ENCODE data around the gene MYO5B. TPM values are rescaled to one million over a fixed set of nuclear protein-coding genes. Genes with fewer than 3 reads are reported as not detected.

Gene MYO5B
- total and polyA plus RNA-seq, 9 of the 15 experiments (the other 6 are each of a cell fraction or from before 2014, with no cell fraction given) = 0.07 to 0.42 (median 0.28) TPM

DNA sequence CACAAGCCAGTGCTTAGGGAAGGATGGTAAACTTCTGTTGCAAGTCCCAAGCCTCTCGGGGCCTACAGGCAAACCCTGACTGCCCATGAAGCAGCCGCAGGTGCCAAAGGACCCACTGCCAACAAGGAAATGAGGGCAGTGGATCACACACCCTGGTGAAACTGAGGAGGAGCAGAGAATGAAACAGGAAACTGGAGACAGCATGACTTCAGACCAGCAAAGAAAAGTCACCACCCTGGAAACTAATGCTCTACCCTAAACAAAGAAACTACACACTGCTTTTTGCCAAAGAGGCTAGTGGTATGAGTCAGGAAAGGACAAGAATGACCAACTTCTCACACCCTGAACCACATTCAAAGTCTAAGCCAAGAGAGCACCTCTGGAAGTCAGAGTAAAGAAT is 97.2 kb downstream of the MYO5B start:
- no peaks in the 10 kb centered on the region for H3K9me3 ChIP-seq (replicated peaks; ENCODE audit: control insufficient read depth, insufficient read depth, low read depth, low read length)
- FAIRE-seq (no peak), ATAC-seq (no peak), DNase-seq (ENCODE audit: extremely low read depth in 1 of 4, low spot score in 3 of 4) (no peak)
- no peaks in the 10 kb centered on the region for H3K27me3 ChIP-seq (ENCODE audit: control insufficient read depth in 2 of 2, insufficient read depth in 2 of 2, low read length in 2 of 2)
- TF ChIP-seq ZNF217 (CRISPR knock-in tag; IDR thresholded peaks at IDR 0.05) (no peak), ZC3H11A (IDR thresholded peaks at IDR 0.05; ENCODE audit: low read depth, low read length) (no peak), EP300 (IDR thresholded peaks at IDR 0.05; ENCODE audit: low read length) (no peak), SMARCE1 (IDR thresholded peaks at IDR 0.05) (no peak), ZBTB8A (IDR thresholded peaks at IDR 0.05; ENCODE audit: partially characterized antibody) (no peak), MYC (IDR thresholded peaks at IDR 0.05; ENCODE audit: low read depth, low read length) (no peak), MYC (CRISPR knock-in tag; IDR thresholded peaks at IDR 0.05; ENCODE audit: borderline replicate concordance, low read depth) (no peak), STAG1 (CRISPR knock-in tag; IDR thresholded peaks at IDR 0.05; ENCODE audit: borderline replicate concordance) (no peak), ZNF311 (CRISPR knock-in tag; IDR thresholded peaks at IDR 0.05) (no peak), RNF2 (IDR thresholded peaks at IDR 0.05) (no peak)
- TF ChIP-seq, protein P1, sequence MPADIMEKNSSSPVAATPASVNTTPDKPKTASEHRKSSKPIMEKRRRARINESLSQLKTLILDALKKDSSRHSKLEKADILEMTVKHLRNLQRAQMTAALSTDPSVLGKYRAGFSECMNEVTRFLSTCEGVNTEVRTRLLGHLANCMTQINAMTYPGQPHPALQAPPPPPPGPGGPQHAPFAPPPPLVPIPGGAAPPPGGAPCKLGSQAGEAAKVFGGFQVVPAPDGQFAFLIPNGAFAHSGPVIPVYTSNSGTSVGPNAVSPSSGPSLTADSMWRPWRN (IDR thresholded peaks at IDR 0.05; ENCODE audit: low read depth) = no peak
- TF ChIP-seq, protein P2, sequence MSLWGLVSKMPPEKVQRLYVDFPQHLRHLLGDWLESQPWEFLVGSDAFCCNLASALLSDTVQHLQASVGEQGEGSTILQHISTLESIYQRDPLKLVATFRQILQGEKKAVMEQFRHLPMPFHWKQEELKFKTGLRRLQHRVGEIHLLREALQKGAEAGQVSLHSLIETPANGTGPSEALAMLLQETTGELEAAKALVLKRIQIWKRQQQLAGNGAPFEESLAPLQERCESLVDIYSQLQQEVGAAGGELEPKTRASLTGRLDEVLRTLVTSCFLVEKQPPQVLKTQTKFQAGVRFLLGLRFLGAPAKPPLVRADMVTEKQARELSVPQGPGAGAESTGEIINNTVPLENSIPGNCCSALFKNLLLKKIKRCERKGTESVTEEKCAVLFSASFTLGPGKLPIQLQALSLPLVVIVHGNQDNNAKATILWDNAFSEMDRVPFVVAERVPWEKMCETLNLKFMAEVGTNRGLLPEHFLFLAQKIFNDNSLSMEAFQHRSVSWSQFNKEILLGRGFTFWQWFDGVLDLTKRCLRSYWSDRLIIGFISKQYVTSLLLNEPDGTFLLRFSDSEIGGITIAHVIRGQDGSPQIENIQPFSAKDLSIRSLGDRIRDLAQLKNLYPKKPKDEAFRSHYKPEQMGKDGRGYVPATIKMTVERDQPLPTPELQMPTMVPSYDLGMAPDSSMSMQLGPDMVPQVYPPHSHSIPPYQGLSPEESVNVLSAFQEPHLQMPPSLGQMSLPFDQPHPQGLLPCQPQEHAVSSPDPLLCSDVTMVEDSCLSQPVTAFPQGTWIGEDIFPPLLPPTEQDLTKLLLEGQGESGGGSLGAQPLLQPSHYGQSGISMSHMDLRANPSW (CRISPR knock-in tag; IDR thresholded peaks at IDR 0.05) = no peak
- TF ChIP-seq, protein P3, sequence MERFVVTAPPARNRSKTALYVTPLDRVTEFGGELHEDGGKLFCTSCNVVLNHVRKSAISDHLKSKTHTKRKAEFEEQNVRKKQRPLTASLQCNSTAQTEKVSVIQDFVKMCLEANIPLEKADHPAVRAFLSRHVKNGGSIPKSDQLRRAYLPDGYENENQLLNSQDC (CRISPR knock-in tag; IDR thresholded peaks at IDR 0.05) = no peak
- H3K9ac ChIP-seq (ENCODE audit: insufficient read depth in 1 of 2, low read depth in 2 of 2, low read length in 2 of 2) = no peak overlapping the region
- H4K20me1 ChIP-seq (replicated peaks; ENCODE audit: control insufficient read depth, insufficient read depth, low read length) = no peaks in the 10 kb centered on the region
- 0% methylated on average over 1 of the region's 2 CpGs for whole genome bisulfite sequencing (ENCODE audit: insufficient coverage, low coverage, missing lambda C conversion rate)
- H3K4me1 ChIP-seq (replicated peaks in 1 of 2; ENCODE audit: control insufficient read depth in 2 of 2, insufficient read depth in 2 of 2, low read length in 2 of 2) = no peaks in the 10 kb centered on the region
- H3K36me3 ChIP-seq (ENCODE audit: control insufficient read depth, insufficient read depth, low read length) = no peaks in the 10 kb centered on the region
- in situ Hi-C loops (cut with MboI) (no loop called here), intact Hi-C loops (cut with micrococcal nuclease) (no loop called here)
- no peak overlapping the region for H3K4me2 ChIP-seq (ENCODE audit: insufficient read depth, low read length)
- H3K27ac ChIP-seq (ENCODE audit: extremely low read depth, low read depth, low read length) = no peak overlapping the region
- BruUV-seq (replicated peaks) = no TSS peak
- H3K9me1 ChIP-seq (ENCODE audit: control insufficient read depth, insufficient read depth, low read length) = no peaks in the 10 kb centered on the region
- H2AFZ ChIP-seq (ENCODE audit: low read depth, low read length) = no peak overlapping the region
- POLR2A ChIA-PET = no interaction called here
- no peak overlapping the region for H3K4me3 ChIP-seq
- H3K79me2 ChIP-seq (ENCODE audit: control insufficient read depth, insufficient read depth, low read length) = no peaks in the 10 kb centered on the region
- CTCF ChIA-PET (ENCODE audit: low intra/inter-chr PET ratio) = no interaction called here
